Central memory CD4-positive, alpha-beta T cell (primary cell): Measurements from ENCODE around the gene C12orf57.
"Not testable (repeated sequence)": the region's sequence is repeated elsewhere in the genome, so short reads cannot be mapped to it uniquely, and the experiment has no call there.

Experiments
- DNase-seq: peaks from one replicate; pipeline ENCODE4 v3.0.0; 2022
- total RNA-seq, 3 experiments: gene quantifications; one replicate each; lab custom pipeline; 2026; lab: John Stamatoyannopoulos, UW

Gene C12orf57, protein sequence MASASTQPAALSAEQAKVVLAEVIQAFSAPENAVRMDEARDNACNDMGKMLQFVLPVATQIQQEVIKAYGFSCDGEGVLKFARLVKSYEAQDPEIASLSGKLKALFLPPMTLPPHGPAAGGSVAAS
- total RNA-seq: 51.3 to 124 (median 96.2) reads per million in 3 experiments

- DNase-seq: peak; percentile 86
These were observed at the start of gene C12orf57, which contains the start of gene RNU7-1 for GRCh38 chr12:6943722-6944380. Gene C12orf57 (plus strand): TSS chr12:6944022. CDS start chr12:6944122, 100 bp downstream. Gene RNU7-1 (plus strand): TSS chr12:6943816.

- DNase-seq: no peak
These were observed 49.5 kb upstream of the C12orf57 start for GRCh38 chr12:6894321-6894720.

GRCh38 chr12:6896846-6897435, 46.9 kb upstream of the C12orf57 start:
- no peak for DNase-seq

- DNase-seq: no peak
These were observed 44.4 kb upstream of the C12orf57 start for GRCh38 chr12:6899427-6899826.

GRCh38 chr12:6899837-6900519, 43.8 kb upstream of the C12orf57 start:
- no peak for DNase-seq

DNA sequence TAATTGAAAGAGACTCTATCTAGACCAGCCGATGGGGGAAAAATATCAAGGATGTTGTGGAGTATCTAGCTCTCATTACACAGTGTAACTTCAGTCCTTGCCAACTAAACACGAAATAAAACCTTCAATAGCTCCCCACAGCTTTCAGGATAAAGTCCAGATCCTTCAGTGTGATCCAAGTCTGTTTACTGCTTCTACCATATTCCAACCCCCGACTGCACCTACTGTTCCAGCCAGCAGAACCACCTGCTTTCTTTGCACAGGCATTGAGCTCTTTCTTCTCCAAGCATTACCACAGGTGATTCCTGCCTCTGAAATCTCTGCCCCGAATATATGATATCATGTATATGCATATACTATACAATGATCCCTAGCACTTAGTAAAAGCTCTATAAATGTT, 41.4 kb upstream of the C12orf57 start:
- no peak for DNase-seq

- DNase-seq: no peak
These were observed 40.1 kb upstream of the C12orf57 start for GRCh38 chr12:6903722-6904121.

- DNase-seq: peak; percentile 98
These were observed 39.2 kb upstream of the C12orf57 start, which contains the start of gene LRRC23 for GRCh38 chr12:6904280-6905276. Gene LRRC23 (plus strand): TSS chr12:6904822. CDS start chr12:6905634, 812 bp downstream.

GRCh38 chr12:6905414-6906040, 38.3 kb upstream of the C12orf57 start:
- no peak for DNase-seq

DNA sequence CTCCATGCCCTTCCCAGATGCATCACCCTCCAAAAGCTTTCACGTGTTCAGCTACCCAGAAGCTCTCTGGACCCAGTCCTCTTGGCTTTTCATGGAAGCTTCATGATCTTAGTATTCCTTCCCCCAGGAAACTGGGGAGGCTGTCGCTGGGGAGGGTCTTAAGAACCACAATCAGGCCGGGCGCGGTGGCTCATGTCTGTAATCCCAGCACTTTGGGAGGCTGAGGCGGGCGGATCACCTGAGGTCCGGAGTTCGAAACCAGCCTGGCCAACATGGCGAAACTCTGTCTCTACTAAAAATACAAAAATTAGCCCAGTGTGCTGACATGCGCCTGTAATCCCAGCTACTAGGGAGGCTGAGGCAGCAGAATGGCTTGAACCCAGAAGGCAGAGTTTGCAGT, 35.7 kb upstream of the C12orf57 start:
- not testable (repeated sequence) for DNase-seq

DNA sequence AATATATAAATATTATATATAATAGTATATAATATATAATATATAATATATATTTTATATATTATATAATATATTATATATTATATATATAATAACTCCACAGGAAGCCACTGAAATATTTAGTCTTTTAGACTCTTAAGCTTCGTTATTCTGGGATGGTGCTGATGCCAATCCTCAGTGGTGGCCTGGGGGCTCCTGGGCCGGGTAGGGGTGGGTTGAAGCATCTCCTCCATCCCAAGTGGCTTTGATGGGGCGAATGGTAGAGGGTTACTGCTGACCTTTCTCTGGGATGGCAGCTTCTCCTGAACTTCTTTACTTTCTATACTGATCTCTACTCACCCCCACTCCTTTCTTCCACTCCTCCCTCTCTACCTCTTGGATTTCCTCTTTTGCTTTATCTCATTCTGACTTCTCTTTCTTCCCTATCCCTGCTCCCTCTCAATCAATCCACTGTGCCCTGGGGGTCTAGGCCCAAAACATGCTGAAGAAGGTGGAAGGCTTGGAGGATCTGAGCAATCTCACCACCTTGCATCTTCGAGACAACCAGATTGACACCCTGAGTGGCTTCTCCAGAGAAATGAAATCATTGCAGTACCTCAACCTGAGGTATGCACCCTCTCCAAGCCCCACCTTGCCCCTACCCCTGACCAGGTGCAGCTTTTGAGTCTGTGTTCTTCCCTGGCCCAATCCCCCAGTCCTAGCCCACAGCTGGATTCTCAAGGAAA, 34.2 kb upstream of the C12orf57 start:
- no peak for DNase-seq

- DNase-seq: no peak
These were observed 31.5 kb upstream of the C12orf57 start for GRCh38 chr12:6912164-6912935.

DNA sequence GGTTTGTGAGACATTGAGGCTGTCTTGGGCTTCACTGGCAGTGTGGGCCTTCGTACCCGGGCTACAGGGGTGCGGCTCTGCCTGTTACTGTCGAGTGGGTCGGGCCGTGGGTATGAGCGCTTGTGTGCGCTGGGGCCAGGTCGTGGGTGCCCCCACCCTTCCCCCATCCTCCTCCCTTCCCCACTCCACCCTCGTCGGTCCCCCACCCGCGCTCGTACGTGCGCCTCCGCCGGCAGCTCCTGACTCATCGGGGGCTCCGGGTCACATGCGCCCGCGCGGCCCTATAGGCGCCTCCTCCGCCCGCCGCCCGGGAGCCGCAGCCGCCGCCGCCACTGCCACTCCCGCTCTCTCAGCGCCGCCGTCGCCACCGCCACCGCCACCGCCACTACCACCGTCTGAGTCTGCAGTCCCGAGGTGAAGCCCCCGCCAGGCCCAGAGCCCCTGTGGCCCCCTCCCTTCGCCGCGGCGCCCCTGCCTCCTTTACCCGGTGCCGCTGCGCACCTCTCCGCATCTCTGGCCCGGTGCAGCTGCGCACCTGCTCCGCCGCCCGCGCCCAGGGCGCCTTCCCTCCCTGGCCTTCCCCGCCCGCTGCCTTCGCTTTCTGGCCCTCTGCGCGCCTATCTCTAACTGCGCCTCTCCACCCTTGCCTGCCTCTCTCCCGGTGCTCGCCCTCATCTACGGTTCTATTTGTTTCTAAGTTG, 29.4 kb upstream of the C12orf57 start, which contains the start of gene ENO2:
Gene ENO2 (plus strand): TSS at position 335 of the 701 bp plus-strand sequence. CDS start 1,253 bp downstream, outside the sequence.
- peak; percentile 87 for DNase-seq

GRCh38 chr12:6914947-6915788, 28.7 kb upstream of the C12orf57 start:
- DNase-seq: no peak

DNA sequence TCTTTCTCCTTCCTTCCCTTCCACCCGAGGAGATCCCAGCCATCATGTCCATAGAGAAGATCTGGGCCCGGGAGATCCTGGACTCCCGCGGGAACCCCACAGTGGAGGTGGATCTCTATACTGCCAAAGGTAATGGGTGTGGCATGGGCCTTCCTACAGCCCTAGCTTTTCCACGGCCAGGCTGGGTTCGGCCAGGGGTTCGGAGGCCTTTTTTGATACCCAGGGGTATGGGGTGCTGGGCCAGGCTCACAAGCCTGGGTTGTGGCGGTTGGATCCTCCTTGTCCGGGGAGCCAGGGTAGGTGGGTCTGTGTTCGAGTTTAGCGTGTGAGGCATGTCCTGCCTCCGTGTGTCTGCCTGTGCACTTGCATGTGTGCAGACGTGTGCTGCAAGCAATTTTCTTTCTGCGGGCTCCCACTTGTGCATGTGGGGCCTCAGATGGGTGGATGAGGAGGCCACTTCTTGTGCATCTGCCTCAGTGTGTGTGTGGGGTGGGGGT, 28.0 kb upstream of the C12orf57 start:
- no peak for DNase-seq

- no peak for DNase-seq
These were observed 27.2 kb upstream of the C12orf57 start for GRCh38 chr12:6916426-6917200.

DNA sequence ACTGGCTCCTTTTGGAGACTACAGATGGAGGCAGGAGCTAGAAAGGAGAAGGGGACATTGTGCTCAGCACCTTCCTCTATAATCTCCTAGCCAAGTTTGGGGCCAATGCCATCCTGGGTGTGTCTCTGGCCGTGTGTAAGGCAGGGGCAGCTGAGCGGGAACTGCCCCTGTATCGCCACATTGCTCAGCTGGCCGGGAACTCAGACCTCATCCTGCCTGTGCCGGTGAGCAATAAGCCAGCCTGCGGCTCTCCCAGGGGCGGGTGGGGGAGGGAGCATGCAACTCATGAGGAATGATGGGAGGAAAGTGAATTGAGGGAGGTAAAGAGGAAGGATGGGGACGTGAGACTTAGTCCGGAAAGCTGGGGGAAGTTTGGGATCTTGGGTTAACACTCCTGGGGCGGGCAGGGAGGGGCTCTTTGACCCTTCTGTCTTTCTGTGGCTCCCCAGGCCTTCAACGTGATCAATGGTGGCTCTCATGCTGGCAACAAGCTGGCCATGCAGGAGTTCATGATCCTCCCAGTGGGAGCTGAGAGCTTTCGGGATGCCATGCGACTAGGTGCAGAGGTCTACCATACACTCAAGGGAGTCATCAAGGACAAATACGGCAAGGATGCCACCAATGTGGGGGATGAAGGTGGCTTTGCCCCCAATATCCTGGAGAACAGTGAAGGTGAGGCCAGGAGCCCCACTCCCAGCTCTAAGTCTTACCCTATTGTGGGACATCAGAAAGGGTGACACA, 26.2 kb upstream of the C12orf57 start:
- no peak for DNase-seq
